SH-SY5Y (cell line): ENCODE results near the gene KRTAP10-5.

Experiments
- GATA2 ChIP-seq: IDR thresholded peaks from 2 replicates; pipeline ENCODE4 v1.6.1; 2011; ENCODE audit warnings: mild to moderate bottlenecking, low read depth, low read length
- GATA3 ChIP-seq: IDR thresholded peaks from 2 replicates; pipeline ENCODE4 v1.6.1; 2011; ENCODE audit warnings: low read depth, mild to moderate bottlenecking, low read length, moderate library complexity

DNA sequence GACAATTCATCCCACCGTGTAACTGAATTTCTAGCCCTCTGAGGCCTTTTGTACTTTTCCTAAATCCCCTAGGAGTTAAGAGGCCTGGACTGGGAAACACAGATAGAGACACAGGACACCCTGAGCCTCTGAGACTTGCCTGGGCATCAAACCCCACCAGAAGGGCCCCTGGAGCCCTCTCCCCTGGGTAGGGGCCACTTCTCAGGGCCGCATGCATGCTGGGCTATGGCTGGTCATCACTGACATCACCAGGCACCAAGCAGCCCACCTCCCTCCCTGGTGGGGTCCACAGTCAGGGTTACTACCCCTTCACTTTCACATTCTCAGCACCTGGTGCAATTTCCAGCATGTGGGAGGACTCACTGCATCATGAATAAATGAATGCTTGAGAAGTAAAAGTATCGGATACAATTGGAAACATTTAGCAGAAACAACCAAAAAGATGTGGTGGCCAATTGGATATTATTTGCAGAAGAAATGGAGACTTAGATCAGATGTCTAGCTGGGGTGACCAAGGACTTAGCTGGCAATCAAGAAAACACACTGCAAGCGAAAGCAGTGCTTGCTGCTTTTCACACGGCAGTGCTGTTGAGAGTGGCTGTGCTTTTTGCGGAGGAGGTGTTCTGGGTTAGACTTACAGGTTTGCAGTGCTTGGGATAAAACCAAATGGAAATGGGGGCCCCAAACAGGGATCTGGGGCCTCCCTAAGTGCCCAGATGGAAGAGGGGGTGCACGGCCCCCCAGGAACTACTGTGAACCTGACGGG is 19.0 kb upstream of the KRTAP10-5 start:
- TF ChIP-seq GATA2 (no peak), GATA3 (no peak)
